G401 (cell line): ENCODE data around the gene AP4S1. TPM values are rescaled to one million over a fixed set of nuclear protein-coding genes. Genes with fewer than 3 reads are reported as not detected.

Experiments used
- DNase-seq: peaks from one replicate; pipeline ENCODE4 v3.0.0-alpha.2; 2015; ENCODE audit warnings: low spot score
- in situ Hi-C: cut with HindIII; loops from 2 replicates; pipeline ENCODE4 v1.10.0; 2016; ENCODE audit warnings: low sequenced_read_pairs, mixed read lengths
- total RNA-seq: library from RNA; depleted of rRNA; stranded (reverse); fragments of >200 nt; shearing (Covaris generic); gene quantifications from 2 replicates; pipeline ENCODE4 v1.2.3, GENCODE V29; 2014; rRNA removed

AP4S1 gene
- total RNA-seq, 1 experiment from 2014 or later: 12.6 TPM

DNA sequence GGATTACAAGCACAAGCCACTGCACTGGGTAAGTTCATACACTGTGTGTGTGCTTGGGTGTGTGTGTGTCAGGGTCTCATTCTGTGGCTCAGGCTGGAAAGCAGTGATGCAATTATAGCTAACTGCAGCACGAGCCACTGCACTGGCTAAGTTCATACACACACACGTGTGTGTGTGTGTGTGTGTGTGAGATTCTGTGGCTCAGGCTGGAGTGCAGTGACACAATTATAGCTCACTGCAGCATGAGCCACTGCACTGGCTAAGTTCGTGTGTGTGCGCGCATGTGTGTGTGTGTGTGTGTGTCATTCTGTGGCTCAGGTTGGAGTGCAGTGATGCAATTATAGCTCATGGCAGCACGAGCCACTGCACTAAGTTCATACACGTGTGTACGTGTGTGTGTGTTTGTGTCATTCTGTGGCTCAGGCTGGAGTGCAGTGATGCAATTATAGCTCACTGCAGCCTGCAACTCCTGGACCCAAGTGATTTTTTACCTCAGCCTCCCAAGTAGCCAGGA is 96.7 kb downstream of the AP4S1 start:
- in situ Hi-C loops: no loop called here
- DNase-seq: no peak

- DNase-seq: no peak
These were observed 97.5 kb downstream of the AP4S1 start for GRCh38 chr14:31122921-31123320.

GRCh38 chr14:31124197-31124596 is 98.7 kb downstream of the AP4S1 start:
- in situ Hi-C loops: no loop called here
- DNase-seq: no peak

More at GRCh38 chr14:31122921-31123320, 97.5 kb downstream of the AP4S1 start:
- in situ Hi-C loops: no loop called here

GRCh38 chr14:31125231-31125630 is 99.8 kb downstream of the AP4S1 start:
- in situ Hi-C loops: no loop called here
- DNase-seq: no peak

- no peak for DNase-seq
- in situ Hi-C loops: no loop called here
These were observed 101.2 kb downstream of the AP4S1 start for GRCh38 chr14:31126680-31127079.

- no peak for DNase-seq
- in situ Hi-C loops: no loop called here
These were observed 102.2 kb downstream of the AP4S1 start for GRCh38 chr14:31127690-31128089.

GRCh38 chr14:31128601-31129526 is 103.4 kb downstream of the AP4S1 start:
- in situ Hi-C loops: no loop called here
- no peak for DNase-seq

DNA sequence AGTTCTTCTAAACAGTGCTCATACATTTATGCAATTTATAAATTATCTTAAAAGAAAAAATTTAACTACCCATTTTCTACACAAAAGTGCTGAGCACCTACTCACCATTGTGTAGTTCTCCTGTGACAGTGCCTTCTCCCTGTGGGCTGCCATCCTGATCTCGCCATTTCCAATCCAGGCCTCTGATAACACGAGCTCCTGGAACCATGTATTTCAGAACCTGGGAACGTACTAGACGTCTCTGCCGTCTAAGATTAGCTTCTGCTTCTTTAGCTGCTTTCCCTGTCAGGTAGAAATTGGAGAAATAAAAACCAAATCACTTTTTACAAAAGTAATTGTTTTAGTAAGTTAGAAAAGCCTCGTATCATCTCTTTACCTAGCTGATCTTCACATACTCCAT is 107.7 kb downstream of the AP4S1 start:
- no peak for DNase-seq
- in situ Hi-C loops: no loop called here

- DNase-seq: no peak
- in situ Hi-C loops: no loop called here
These were observed 111.9 kb downstream of the AP4S1 start for GRCh38 chr14:31137214-31137889.

DNA sequence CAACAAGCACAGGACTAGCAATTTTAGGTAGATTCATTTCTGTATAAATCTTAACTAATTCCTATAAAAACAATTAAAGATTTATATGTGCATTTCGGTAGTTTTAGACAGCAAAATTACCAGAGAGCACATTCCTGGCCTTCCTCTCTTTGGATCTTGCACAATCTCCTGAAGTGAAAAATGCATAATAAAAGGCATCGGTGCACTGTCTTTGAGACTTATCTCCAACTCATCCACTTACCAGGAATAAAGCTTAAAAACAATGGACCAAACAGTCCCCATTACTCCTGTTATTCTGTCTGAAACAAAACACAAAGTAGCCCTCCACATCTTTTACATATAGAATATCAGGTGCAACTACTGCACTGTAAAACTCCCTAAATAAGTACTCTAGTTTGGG is 112.9 kb downstream of the AP4S1 start:
- in situ Hi-C loops: no loop called here
- DNase-seq: no peak

DNA sequence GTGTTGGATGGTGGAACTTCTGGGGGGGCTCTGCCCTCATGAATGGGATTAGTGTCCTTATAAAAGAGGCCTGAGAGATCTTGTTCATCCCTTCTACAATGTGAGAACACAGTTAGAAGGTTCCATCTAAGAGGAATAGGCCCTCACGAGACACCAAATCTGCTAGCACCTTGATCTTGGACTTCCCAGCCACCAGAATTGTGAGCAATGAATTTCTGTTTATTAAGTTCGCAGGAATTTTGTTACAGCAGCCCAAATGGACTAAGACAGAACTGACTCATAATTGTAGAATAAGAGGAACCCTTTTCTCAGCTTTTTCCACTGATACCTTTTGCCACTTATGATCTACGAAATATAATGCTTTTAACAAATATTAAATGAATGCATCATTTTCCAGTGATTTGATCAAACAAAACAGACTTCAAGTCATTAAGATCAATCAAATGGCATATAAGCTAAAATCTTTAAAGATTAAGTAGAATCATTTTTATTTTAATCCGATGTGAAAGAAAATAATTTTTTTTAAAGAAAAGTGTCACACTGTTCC is 113.9 kb downstream of the AP4S1 start:
- in situ Hi-C loops: no loop called here
- DNase-seq: no peak

DNA sequence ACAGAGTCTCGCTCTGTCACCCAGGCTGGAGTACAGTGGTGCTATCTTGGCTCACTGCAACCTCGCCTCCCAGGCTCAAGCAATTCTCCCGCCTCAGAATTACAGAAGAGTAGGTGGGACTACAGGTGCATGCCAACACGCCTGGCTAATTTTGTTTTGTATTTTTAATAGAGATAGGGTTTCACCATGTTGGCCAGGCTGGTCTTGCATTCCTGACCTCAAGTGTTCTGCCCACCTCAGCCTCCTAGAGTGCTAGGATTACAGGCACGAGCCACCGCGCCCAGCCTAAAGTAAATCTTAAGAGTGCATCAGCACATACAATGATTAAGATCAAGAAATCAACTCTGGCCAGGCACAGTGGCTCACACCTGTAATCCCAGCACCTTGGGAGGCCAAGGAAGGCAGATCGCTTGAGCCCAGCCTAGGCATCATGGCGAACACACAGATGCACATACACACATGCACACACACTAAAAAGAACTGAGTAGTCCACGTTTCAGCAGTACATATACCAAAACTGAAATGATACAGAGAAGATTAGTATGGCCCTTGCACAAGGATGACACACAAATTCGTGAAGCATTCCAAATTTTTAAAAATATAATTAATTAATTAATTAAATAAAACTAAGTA is 117.1 kb downstream of the AP4S1 start:
- no peak for DNase-seq
- in situ Hi-C loops: no loop called here

Other genes with a start within 250 kb of the AP4S1 start
- gene COCH, start 151.1 kb upstream of the AP4S1 start, total RNA-seq: 0.07 and 0.31 TPM in 2 replicates
- 53.1 and 70.6 TPM in 2 replicates for gene STRN3, start 730 bp downstream of the AP4S1 start, total RNA-seq
- 52.1 and 77.8 TPM in 2 replicates for gene HECTD1, start 182.1 kb downstream of the AP4S1 start, total RNA-seq